Activated CD4-positive, alpha-beta T cell treated with anti-CD3 and anti-CD28 coated beads, Interleukin-2, amount 10 ng/mL, durations not matched to agents 24 days and 14 days (primary cell): ENCODE results near the gene KNOP1. TPM values are rescaled to one million over a fixed set of nuclear protein-coding genes. Genes with fewer than 3 reads are reported as not detected.
"Not testable (repeated sequence)": the region's sequence is repeated elsewhere in the genome, so short reads cannot be mapped to it uniquely, and the experiment has no call there.

Experiments
- DNase-seq: peaks from one replicate; pipeline ENCODE4 v3.0.0; 2022
- H3K27ac Mint-ChIP-seq: one replicate; pipeline ENCODE4 v1.8.0; 2022; ENCODE audit warnings: mild to moderate bottlenecking, mixed read lengths
- H3K27me3 Mint-ChIP-seq: one replicate; pipeline ENCODE4 v1.8.0; 2022; ENCODE audit warnings: mixed read lengths
- H3K36me3 Mint-ChIP-seq: one replicate; pipeline ENCODE4 v1.8.0; 2022; ENCODE audit warnings: low read depth, mild to moderate bottlenecking, mixed read lengths
- H3K4me1 Mint-ChIP-seq: one replicate; pipeline ENCODE4 v1.8.0; 2021; ENCODE audit warnings: mixed read lengths
- H3K4me3 Mint-ChIP-seq: one replicate; pipeline ENCODE4 v1.8.0; 2022; ENCODE audit warnings: mild to moderate bottlenecking, moderate library complexity, mixed read lengths
- H3K9me3 Mint-ChIP-seq: one replicate; pipeline ENCODE4 v1.8.0; 2021; ENCODE audit warnings: mixed read lengths
- intact Hi-C: fragments of 100-400 bp; cut with micrococcal nuclease; formaldehyde crosslinking; loops from one replicate; pipeline ENCODE4 v1.15.1; 2023
- total RNA-seq: library from RNA; stranded (reverse); gene quantifications from 2 replicates; pipeline ENCODE4 v1.2.3, GENCODE V29; 2022

Gene KNOP1
- total RNA-seq, 1 donor from 2014 or later, result 36.9 TPM

DNA sequence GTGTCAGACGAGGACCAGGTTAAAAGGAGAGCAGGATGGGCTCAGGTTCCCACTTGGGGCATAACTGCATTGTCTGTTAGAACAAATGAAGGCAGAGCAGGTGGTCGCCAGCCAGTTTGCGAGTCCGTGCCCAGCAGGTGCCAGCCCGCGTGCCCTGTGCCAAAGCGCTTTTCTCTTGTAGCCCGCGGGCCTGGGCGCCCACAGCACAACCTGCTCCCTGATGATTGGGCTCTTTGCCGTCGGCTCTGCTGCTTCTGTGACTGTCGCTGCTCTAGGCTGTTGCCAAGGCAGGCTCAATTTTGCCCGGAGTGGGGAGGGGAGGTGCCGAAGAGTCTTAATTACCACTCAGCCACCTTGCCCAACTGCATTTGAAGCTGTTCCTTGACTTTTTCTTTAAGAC is 21.1 kb downstream of the KNOP1 start:
- no peaks in the 10 kb centered on the region for H3K9me3 Mint-ChIP-seq
- no peak overlapping the region for H3K27ac Mint-ChIP-seq
- DNase-seq, result no peak
- peaks cover 38% of the 10 kb centered on the region for H3K36me3 Mint-ChIP-seq
- no peaks in the 10 kb centered on the region for H3K27me3 Mint-ChIP-seq
- no peak overlapping the region for H3K4me3 Mint-ChIP-seq
- H3K4me1 Mint-ChIP-seq, result peaks cover 21% of the 10 kb centered on the region
- intact Hi-C loops, result no loop called here

- Mint-ChIP-seq H3K27ac (peak overlapping the region; percentile 15), H3K36me3 (peaks cover 34% of the 10 kb centered on the region), H3K9me3 (no peaks in the 10 kb centered on the region), H3K4me1 (peaks cover 21% of the 10 kb centered on the region), H3K4me3 (peak overlapping the region; percentile 19), H3K27me3 (no peaks in the 10 kb centered on the region)
- intact Hi-C loops, result no loop called here
- peak; percentile 79 for DNase-seq
Observed at GRCh38 chr16:19696328-19696727, 21.7 kb downstream of the KNOP1 start.

DNA sequence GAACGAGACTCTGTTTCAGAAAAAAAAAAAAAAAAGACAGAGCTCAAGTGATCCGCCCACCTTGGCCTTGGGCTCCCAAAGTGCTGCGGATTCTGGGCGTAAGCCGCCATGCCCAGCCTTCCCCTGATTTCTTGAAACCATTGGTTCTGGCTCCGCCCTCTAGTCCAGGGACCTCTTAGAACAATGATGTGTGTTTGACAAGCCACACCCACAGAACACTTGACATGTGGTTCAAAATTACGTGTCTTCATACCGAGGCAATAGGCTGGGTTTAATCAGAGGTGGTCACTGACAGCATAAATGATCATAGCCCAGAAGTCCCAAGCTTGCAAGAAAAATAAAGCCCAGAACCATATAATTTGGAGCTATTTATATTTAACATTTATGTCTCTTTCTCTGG is 23.0 kb downstream of the KNOP1 start:
- DNase-seq, result no peak
- H3K36me3 Mint-ChIP-seq, result peaks cover 24% of the 10 kb centered on the region
- H3K9me3 Mint-ChIP-seq, result no peaks in the 10 kb centered on the region
- H3K4me3 Mint-ChIP-seq, result no peak overlapping the region
- peaks cover 25% of the 10 kb centered on the region for H3K4me1 Mint-ChIP-seq
- intact Hi-C loops, result no loop called here
- H3K27me3 Mint-ChIP-seq, result no peaks in the 10 kb centered on the region
- H3K27ac Mint-ChIP-seq, result no peak overlapping the region

DNA sequence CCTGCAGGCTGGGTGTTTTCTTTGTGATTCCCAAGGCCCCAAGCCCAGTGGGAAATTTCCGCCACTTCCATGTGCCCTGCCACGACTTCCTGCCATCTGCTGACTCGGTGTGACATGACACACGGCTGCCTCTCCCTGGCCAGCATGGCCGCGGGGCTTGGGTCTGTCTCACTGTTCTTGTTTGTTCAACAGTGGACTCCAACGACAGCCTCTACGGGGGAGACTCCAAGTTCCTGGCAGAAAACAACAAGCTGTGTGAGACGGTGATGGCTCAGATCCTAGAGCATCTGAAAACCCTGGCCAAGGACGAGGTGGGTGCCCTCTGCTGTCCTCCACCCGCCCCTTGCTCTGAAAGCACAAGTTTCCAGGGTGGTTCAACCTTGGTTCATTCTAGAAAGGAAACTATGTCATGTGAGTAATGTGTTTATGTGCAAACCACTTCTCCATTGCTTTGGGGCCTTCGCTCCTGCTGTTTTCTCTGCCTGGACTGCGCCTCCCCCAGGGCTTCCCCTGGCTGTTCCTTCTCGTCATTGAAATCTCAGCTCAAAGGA is 26.8 kb downstream of the KNOP1 start:
- no peak for DNase-seq
- Mint-ChIP-seq H3K27ac (no peak overlapping the region), H3K27me3 (no peaks in the 10 kb centered on the region), H3K4me1 (peaks cover 24% of the 10 kb centered on the region), H3K36me3 (peaks cover 11% of the 10 kb centered on the region), H3K9me3 (no peaks in the 10 kb centered on the region), H3K4me3 (no peak overlapping the region)
- intact Hi-C loops, result no loop called here

- H3K27me3 Mint-ChIP-seq, result no peaks in the 10 kb centered on the region
- no peak overlapping the region for H3K4me3 Mint-ChIP-seq
- H3K4me1 Mint-ChIP-seq, result peaks cover 18% of the 10 kb centered on the region
- H3K36me3 Mint-ChIP-seq, result peaks cover 21% of the 10 kb centered on the region
- no peak for DNase-seq
- peaks cover under 1% of the 10 kb centered on the region for H3K9me3 Mint-ChIP-seq
- intact Hi-C loops, result no loop called here
- H3K27ac Mint-ChIP-seq, result no peak overlapping the region
Observed at GRCh38 chr16:19690196-19690595, 27.8 kb downstream of the KNOP1 start.

GRCh38 chr16:19689342-19689741 is 28.7 kb downstream of the KNOP1 start:
- no peak overlapping the region for H3K4me3 Mint-ChIP-seq
- H3K36me3 Mint-ChIP-seq, result peaks cover 29% of the 10 kb centered on the region
- intact Hi-C loops, result no loop called here
- peaks cover 18% of the 10 kb centered on the region for H3K4me1 Mint-ChIP-seq
- H3K27me3 Mint-ChIP-seq, result no peaks in the 10 kb centered on the region
- no peak for DNase-seq
- H3K9me3 Mint-ChIP-seq, result peaks cover 3% of the 10 kb centered on the region
- no peak overlapping the region for H3K27ac Mint-ChIP-seq

- H3K4me3 Mint-ChIP-seq, result no peak overlapping the region
- intact Hi-C loops, result no loop called here
- DNase-seq, result no peak
- H3K27ac Mint-ChIP-seq, result no peak overlapping the region
- peaks cover 6% of the 10 kb centered on the region for H3K9me3 Mint-ChIP-seq
- peaks cover 37% of the 10 kb centered on the region for H3K36me3 Mint-ChIP-seq
- H3K27me3 Mint-ChIP-seq, result no peaks in the 10 kb centered on the region
- peaks cover 18% of the 10 kb centered on the region for H3K4me1 Mint-ChIP-seq
Observed at GRCh38 chr16:19688396-19689024, 29.5 kb downstream of the KNOP1 start.

- H3K9me3 Mint-ChIP-seq, result peaks cover 13% of the 10 kb centered on the region
- no peak for DNase-seq
- H3K27me3 Mint-ChIP-seq, result no peaks in the 10 kb centered on the region
- intact Hi-C loops, result no loop called here
- H3K36me3 Mint-ChIP-seq, result peaks cover 39% of the 10 kb centered on the region
- H3K27ac Mint-ChIP-seq, result no peak overlapping the region
- H3K4me1 Mint-ChIP-seq, result peaks cover 18% of the 10 kb centered on the region
- no peak overlapping the region for H3K4me3 Mint-ChIP-seq
Observed at GRCh38 chr16:19687279-19687678, 30.7 kb downstream of the KNOP1 start.

- Mint-ChIP-seq H3K9me3 (peaks cover 13% of the 10 kb centered on the region), H3K36me3 (peaks cover 39% of the 10 kb centered on the region), H3K4me1 (peaks cover 16% of the 10 kb centered on the region), H3K27me3 (no peaks in the 10 kb centered on the region), H3K4me3 (no peak overlapping the region), H3K27ac (no peak overlapping the region)
- intact Hi-C loops, result no loop called here
- no peak for DNase-seq
Observed at GRCh38 chr16:19685176-19685575, 32.9 kb downstream of the KNOP1 start.

DNA sequence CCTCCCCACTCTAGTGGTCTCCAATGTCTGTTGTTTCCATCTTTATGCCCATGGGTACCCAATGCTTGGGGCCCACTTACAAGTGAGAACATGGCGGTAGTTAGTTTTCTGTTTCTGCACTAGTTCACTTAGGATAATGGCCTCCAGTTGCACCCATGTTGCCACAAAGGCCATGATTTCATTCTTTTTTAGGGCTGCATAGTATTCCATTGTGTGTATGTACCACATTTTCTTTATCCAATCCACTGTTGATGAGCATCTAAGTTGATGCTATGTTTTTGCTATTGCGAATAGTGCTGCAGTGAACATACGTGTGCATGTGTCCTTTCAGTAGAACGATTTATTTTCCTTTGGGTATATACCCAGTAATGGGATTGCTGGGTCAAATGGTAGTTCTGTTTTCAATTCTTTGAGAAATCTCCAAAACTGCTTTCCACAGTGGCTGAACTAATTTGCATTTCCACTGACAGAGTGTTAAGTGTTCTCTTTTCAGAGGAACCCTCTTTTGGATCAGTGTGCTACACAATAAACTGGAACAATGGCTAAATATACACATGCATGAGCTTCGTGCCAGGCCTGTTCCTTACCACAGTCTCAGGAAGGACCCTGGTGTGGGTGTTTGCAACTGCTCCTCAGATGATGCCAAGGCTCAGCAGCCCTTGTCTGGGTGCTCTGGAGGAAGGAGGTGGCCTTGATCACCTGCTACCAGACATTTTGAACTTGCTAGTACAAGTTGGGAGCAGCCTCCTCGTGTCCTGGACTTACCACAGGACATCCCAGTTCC is 34.4 kb downstream of the KNOP1 start:
- H3K36me3 Mint-ChIP-seq, result peaks cover 39% of the 10 kb centered on the region
- peaks cover 13% of the 10 kb centered on the region for H3K9me3 Mint-ChIP-seq
- DNase-seq, result no peak
- H3K4me3 Mint-ChIP-seq, result no peak overlapping the region
- no peak overlapping the region for H3K27ac Mint-ChIP-seq
- H3K4me1 Mint-ChIP-seq, result peaks cover 4% of the 10 kb centered on the region
- no peaks in the 10 kb centered on the region for H3K27me3 Mint-ChIP-seq
- intact Hi-C loops, result no loop called here

- Mint-ChIP-seq H3K9me3 (peaks cover 13% of the 10 kb centered on the region), H3K4me3 (no peak overlapping the region), H3K36me3 (peaks cover 35% of the 10 kb centered on the region), H3K27me3 (no peaks in the 10 kb centered on the region), H3K4me1 (no peaks in the 10 kb centered on the region), H3K27ac (no peak overlapping the region)
- intact Hi-C loops, result no loop called here
- DNase-seq, result no peak
Observed at GRCh38 chr16:19681637-19682036, 36.4 kb downstream of the KNOP1 start.

GRCh38 chr16:19680881-19681340 is 37.1 kb downstream of the KNOP1 start:
- Mint-ChIP-seq H3K4me1 (no peaks in the 10 kb centered on the region), H3K27me3 (no peaks in the 10 kb centered on the region), H3K9me3 (peaks cover 13% of the 10 kb centered on the region), H3K27ac (no peak overlapping the region), H3K36me3 (peaks cover 35% of the 10 kb centered on the region), H3K4me3 (no peak overlapping the region)
- intact Hi-C loops, result no loop called here
- no peak for DNase-seq

GRCh38 chr16:19679281-19679680 is 38.7 kb downstream of the KNOP1 start:
- DNase-seq, intact Hi-C loops: not testable (repeated sequence)
- peaks cover 20% of the 10 kb centered on the region for H3K36me3 Mint-ChIP-seq

DNA sequence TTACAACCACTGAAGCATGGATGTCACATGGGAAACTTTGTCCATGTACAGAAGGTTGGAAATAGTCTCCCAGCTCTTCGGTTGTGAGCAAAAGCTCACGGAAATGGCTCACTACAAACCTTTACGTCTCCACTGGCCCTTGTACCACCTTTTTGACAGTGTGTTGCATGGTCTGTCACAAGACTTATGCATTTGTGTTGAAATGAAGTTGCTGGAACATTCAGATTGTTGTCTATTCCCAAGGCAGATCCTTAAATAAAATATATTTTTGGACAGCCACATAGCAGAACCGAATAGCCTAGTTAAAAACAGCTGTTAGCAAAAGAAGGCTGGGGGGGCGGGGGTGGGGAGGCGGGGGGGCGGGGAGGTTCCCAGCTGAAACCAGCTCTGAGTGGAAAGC is 39.2 kb downstream of the KNOP1 start:
- intact Hi-C loops, result no loop called here
- H3K27ac Mint-ChIP-seq, result no peak overlapping the region

More at GRCh38 chr16:19679281-19679680, 38.7 kb downstream of the KNOP1 start:
- not testable (repeated sequence) for H3K27ac Mint-ChIP-seq, H3K9me3 Mint-ChIP-seq, H3K27me3 Mint-ChIP-seq, H3K4me3 Mint-ChIP-seq, H3K4me1 Mint-ChIP-seq

More for the DNA sequence above, 39.2 kb downstream of the KNOP1 start:
- Mint-ChIP-seq H3K4me1 (no peaks in the 10 kb centered on the region), H3K9me3 (peaks cover 9% of the 10 kb centered on the region), H3K27me3 (no peaks in the 10 kb centered on the region), H3K36me3 (peaks cover 15% of the 10 kb centered on the region), H3K4me3 (no peak overlapping the region)
- no peak for DNase-seq
